ENCODE results near the gene NPPA.

The NPPA gene

DNA sequence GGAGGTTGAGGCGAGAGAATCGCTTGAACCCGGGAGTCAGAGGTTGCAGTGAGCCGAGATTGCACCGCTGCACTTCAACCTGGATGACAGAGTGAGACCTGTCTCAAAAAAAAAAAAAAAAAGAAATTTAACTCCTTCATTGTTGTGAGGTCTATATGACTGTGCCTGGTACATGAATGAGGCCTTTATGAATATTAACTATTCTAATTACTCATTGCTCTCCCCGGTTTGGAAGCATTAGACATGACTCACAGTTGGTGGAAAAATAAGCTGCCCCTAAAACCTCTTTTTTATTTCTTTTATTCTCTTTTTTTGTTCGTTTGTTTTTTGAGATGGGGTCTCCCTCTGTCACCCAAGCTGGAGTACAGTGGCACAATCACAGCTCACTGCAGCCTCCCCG, 7.8 kb upstream of the NPPA start:
- H3K4me1 ChIP-seq (ENCODE audit: low read depth, poor library complexity, severe bottlenecking), result no peaks in the 10 kb centered on the region
- H3K9ac ChIP-seq, result no peak overlapping the region
- no peak overlapping the region for H3K27ac ChIP-seq
- H2AFZ ChIP-seq (ENCODE audit: low read depth), result no peak overlapping the region
- no peak overlapping the region for H3K4me3 ChIP-seq (IDR thresholded peaks at IDR 0.05; ENCODE audit: insufficient read depth, low read depth, low read length)
- TF ChIP-seq, protein P1, sequence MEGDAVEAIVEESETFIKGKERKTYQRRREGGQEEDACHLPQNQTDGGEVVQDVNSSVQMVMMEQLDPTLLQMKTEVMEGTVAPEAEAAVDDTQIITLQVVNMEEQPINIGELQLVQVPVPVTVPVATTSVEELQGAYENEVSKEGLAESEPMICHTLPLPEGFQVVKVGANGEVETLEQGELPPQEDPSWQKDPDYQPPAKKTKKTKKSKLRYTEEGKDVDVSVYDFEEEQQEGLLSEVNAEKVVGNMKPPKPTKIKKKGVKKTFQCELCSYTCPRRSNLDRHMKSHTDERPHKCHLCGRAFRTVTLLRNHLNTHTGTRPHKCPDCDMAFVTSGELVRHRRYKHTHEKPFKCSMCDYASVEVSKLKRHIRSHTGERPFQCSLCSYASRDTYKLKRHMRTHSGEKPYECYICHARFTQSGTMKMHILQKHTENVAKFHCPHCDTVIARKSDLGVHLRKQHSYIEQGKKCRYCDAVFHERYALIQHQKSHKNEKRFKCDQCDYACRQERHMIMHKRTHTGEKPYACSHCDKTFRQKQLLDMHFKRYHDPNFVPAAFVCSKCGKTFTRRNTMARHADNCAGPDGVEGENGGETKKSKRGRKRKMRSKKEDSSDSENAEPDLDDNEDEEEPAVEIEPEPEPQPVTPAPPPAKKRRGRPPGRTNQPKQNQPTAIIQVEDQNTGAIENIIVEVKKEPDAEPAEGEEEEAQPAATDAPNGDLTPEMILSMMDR (conservative IDR thresholded peaks at IDR 0.05; ENCODE audit: low read depth, low read length), result no peak
- H3K4me2 ChIP-seq, result no peak overlapping the region
- no peaks in the 10 kb centered on the region for H3K79me2 ChIP-seq (ENCODE audit: insufficient read depth, low read depth)
- no peaks in the 10 kb centered on the region for H4K20me1 ChIP-seq (ENCODE audit: insufficient read depth)
- H3K27me3 ChIP-seq (ENCODE audit: insufficient read depth, low read depth), result peaks cover 89% of the 10 kb centered on the region
- H3K36me3 ChIP-seq (ENCODE audit: insufficient read depth), result no peaks in the 10 kb centered on the region

GRCh38 chr1:11854519-11854918, 6.9 kb upstream of the NPPA start:
- TF ChIP-seq, protein P1 (conservative IDR thresholded peaks at IDR 0.05; ENCODE audit: low read depth, low read length), result no peak
- Histone ChIP-seq H3K27me3 (ENCODE audit: insufficient read depth, low read depth) (peaks cover 96% of the 10 kb centered on the region), H3K79me2 (ENCODE audit: insufficient read depth, low read depth) (no peaks in the 10 kb centered on the region), H2AFZ (ENCODE audit: low read depth) (no peak overlapping the region), H3K27ac (no peak overlapping the region), H3K4me1 (ENCODE audit: low read depth, poor library complexity, severe bottlenecking) (no peaks in the 10 kb centered on the region), H4K20me1 (ENCODE audit: insufficient read depth) (no peaks in the 10 kb centered on the region), H3K36me3 (ENCODE audit: insufficient read depth) (no peaks in the 10 kb centered on the region), H3K4me3 (IDR thresholded peaks at IDR 0.05; ENCODE audit: insufficient read depth, low read depth, low read length) (no peak overlapping the region), H3K9ac (no peak overlapping the region), H3K4me2 (no peak overlapping the region)

GRCh38 chr1:11851180-11851579, 3.6 kb upstream of the NPPA start:
- H3K36me3 ChIP-seq (ENCODE audit: insufficient read depth), result no peaks in the 10 kb centered on the region
- no peak overlapping the region for H3K27ac ChIP-seq
- no peak overlapping the region for H2AFZ ChIP-seq (ENCODE audit: low read depth)
- no peak overlapping the region for H3K4me2 ChIP-seq
- TF ChIP-seq, protein P1 (conservative IDR thresholded peaks at IDR 0.05; ENCODE audit: low read depth, low read length), result no peak
- no peaks in the 10 kb centered on the region for H4K20me1 ChIP-seq (ENCODE audit: insufficient read depth)
- no peaks in the 10 kb centered on the region for H3K4me1 ChIP-seq (ENCODE audit: low read depth, poor library complexity, severe bottlenecking)
- H3K27me3 ChIP-seq (ENCODE audit: insufficient read depth, low read depth), result peaks cover 83% of the 10 kb centered on the region
- no peak overlapping the region for H3K4me3 ChIP-seq (IDR thresholded peaks at IDR 0.05; ENCODE audit: insufficient read depth, low read depth, low read length)
- no peak overlapping the region for H3K9ac ChIP-seq
- no peaks in the 10 kb centered on the region for H3K79me2 ChIP-seq (ENCODE audit: insufficient read depth, low read depth)

DNA sequence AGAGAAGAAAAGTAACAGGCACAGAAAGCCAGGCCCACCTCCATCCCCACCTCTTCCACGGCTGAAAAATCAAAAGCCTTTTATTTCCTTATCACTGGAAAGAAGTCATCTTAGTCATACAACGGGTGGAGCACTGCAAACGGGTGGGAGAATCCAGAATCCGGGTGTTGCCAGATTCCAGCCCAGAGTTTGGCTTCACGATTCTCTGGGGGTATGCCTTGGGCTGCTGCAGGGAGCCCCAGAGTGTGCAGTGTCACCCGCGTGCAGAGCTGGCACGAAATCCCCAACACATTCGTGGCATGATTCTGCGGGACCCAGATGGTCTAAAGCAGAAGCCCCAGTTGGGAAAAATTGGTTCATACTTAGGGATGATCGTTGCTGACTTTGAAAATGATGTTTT, 2.6 kb upstream of the NPPA start:
- Histone ChIP-seq H3K36me3 (ENCODE audit: insufficient read depth) (no peaks in the 10 kb centered on the region), H4K20me1 (ENCODE audit: insufficient read depth) (no peaks in the 10 kb centered on the region), H3K4me1 (ENCODE audit: low read depth, poor library complexity, severe bottlenecking) (no peaks in the 10 kb centered on the region), H3K79me2 (ENCODE audit: insufficient read depth, low read depth) (no peaks in the 10 kb centered on the region), H3K27me3 (ENCODE audit: insufficient read depth, low read depth) (peaks cover 74% of the 10 kb centered on the region), H2AFZ (ENCODE audit: low read depth) (no peak overlapping the region), H3K9ac (no peak overlapping the region), H3K4me3 (IDR thresholded peaks at IDR 0.05; ENCODE audit: insufficient read depth, low read depth, low read length) (no peak overlapping the region), H3K4me2 (no peak overlapping the region), H3K27ac (no peak overlapping the region)
- TF ChIP-seq, protein P1 (conservative IDR thresholded peaks at IDR 0.05; ENCODE audit: low read depth, low read length), result no peak

GRCh38 chr1:11848373-11848700, 754 bp upstream of the NPPA start:
- Histone ChIP-seq H3K9ac (no peak overlapping the region), H3K4me3 (IDR thresholded peaks at IDR 0.05; ENCODE audit: insufficient read depth, low read depth, low read length) (no peak overlapping the region), H4K20me1 (ENCODE audit: insufficient read depth) (no peaks in the 10 kb centered on the region), H3K36me3 (ENCODE audit: insufficient read depth) (no peaks in the 10 kb centered on the region), H3K4me1 (ENCODE audit: low read depth, poor library complexity, severe bottlenecking) (no peaks in the 10 kb centered on the region), H3K4me2 (no peak overlapping the region), H3K27ac (no peak overlapping the region), H3K27me3 (ENCODE audit: insufficient read depth, low read depth) (peaks cover 56% of the 10 kb centered on the region), H2AFZ (ENCODE audit: low read depth) (no peak overlapping the region), H3K79me2 (ENCODE audit: insufficient read depth, low read depth) (no peaks in the 10 kb centered on the region)
- TF ChIP-seq, protein P1 (conservative IDR thresholded peaks at IDR 0.05; ENCODE audit: low read depth, low read length), result no peak

Data from KMS-11 (cell line).